MCF 10A (cell line): ENCODE measurements around the gene VAC14. TPM values are rescaled to one million over a fixed set of nuclear protein-coding genes. Genes with fewer than 3 reads are reported as not detected.

ENCODE experiments used
- BruUV-seq: library from RNA; stranded (reverse); fragments of 400-500 nt; replicated peaks from 2 replicates; lab custom pipeline; 2021; lab: Mats Ljungman, UMichigan
- CTCF ChIA-PET: fragments of 300-600 bp; sonication (Branson Sonifier 250); formaldehyde crosslinking; extraction: SDS; loops from one replicate; lab custom pipeline; 2021; ENCODE audit warnings: antibody characterized with exemption, inconsistent platforms; lab: Yijun Ruan, JAX
- POLR2A ChIA-PET: fragments of 300-600, 350-650 bp; sonication (Branson Sonifier 250); formaldehyde crosslinking; extraction: SDS; loops from one replicate; lab custom pipeline; 2020; ENCODE audit warnings: antibody characterized with exemption, inconsistent platforms; lab: Yijun Ruan, JAX
- DNase-seq: peaks from one replicate; pipeline ENCODE4 v3.0.0-alpha.2; 2018; ENCODE audit not compliant: unreplicated experiment
- H3K27ac Mint-ChIP-seq: one replicate; pipeline ENCODE4 v1.8.0; 2022; ENCODE audit warnings: mild to moderate bottlenecking, low read depth, mixed read lengths; ENCODE audit not compliant: unreplicated experiment
- H3K27me3 Mint-ChIP-seq: one replicate; pipeline ENCODE4 v1.8.0; 2022; ENCODE audit warnings: mixed read lengths; ENCODE audit not compliant: insufficient read depth, unreplicated experiment
- H3K36me3 Mint-ChIP-seq: one replicate; pipeline ENCODE4 v1.8.0; 2022; ENCODE audit warnings: mild to moderate bottlenecking, moderate library complexity, mixed read lengths; ENCODE audit not compliant: insufficient read depth, unreplicated experiment
- H3K4me1 Mint-ChIP-seq: one replicate; pipeline ENCODE4 v1.8.0; 2022; ENCODE audit warnings: mixed read lengths; ENCODE audit not compliant: insufficient read depth, unreplicated experiment
- H3K4me3 Mint-ChIP-seq: one replicate; pipeline ENCODE4 v1.8.0; 2022; ENCODE audit warnings: mild to moderate bottlenecking, moderate library complexity, mixed read lengths; ENCODE audit not compliant: unreplicated experiment
- H3K9me3 Mint-ChIP-seq: one replicate; pipeline ENCODE4 v1.8.0; 2022; ENCODE audit warnings: mixed read lengths; ENCODE audit not compliant: unreplicated experiment
- intact Hi-C: fragments of 100-400 bp; cut with micrococcal nuclease; formaldehyde crosslinking; loops from 2 replicates; pipeline ENCODE4 v1.14.1; 2022
- total RNA-seq: library from RNA; stranded (reverse); gene quantifications from 2 replicates; pipeline ENCODE4 v1.2.3, GENCODE V29; 2022
- TF ChIP-seq, protein P1 (sequence below): fragments of 200-600 bp; IDR thresholded peaks from one replicate; pipeline ENCODE4 v1.8.0; 2022; ENCODE audit warnings: antibody characterized with exemption, mild to moderate bottlenecking; ENCODE audit not compliant: unreplicated experiment

Gene VAC14
- total RNA-seq, 1 experiment from 2014 or later = 25.5 TPM

DNA sequence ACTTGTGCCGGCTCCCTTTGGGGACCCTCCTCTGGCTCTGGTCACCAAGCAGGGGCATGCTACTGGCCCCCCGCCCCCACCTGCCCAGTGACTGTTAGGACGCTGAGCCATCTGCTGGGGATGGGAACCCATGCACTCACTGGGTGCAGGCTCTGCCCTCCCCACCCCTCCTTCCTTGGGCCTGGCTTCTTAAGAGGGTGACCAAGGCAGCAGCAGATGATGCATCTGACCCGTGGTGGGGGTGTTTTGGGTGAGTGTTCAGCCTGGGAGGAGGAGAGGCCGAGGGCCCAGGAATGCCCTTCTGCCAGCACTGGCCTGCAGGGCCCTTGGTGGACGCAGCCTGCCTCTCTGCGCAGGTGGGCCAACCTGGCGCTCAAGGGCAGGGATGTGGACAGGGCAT lies 95.9 kb downstream of the VAC14 start:
- no peak overlapping the region for H3K27ac Mint-ChIP-seq
- ChIA-PET POLR2A (interaction anchor here (1.4 kb wide), 1 partner anchor 10 kb away, joined by 7 read pairs; no protein-coding TSS in a partner anchor), CTCF (interaction anchor here (0.7 kb wide), 1 partner anchor 66 kb away, joined by 5 read pairs; no protein-coding TSS in a partner anchor)
- no peaks in the 10 kb centered on the region for H3K36me3 Mint-ChIP-seq
- TF ChIP-seq, protein P1, sequence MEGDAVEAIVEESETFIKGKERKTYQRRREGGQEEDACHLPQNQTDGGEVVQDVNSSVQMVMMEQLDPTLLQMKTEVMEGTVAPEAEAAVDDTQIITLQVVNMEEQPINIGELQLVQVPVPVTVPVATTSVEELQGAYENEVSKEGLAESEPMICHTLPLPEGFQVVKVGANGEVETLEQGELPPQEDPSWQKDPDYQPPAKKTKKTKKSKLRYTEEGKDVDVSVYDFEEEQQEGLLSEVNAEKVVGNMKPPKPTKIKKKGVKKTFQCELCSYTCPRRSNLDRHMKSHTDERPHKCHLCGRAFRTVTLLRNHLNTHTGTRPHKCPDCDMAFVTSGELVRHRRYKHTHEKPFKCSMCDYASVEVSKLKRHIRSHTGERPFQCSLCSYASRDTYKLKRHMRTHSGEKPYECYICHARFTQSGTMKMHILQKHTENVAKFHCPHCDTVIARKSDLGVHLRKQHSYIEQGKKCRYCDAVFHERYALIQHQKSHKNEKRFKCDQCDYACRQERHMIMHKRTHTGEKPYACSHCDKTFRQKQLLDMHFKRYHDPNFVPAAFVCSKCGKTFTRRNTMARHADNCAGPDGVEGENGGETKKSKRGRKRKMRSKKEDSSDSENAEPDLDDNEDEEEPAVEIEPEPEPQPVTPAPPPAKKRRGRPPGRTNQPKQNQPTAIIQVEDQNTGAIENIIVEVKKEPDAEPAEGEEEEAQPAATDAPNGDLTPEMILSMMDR = no peak
- H3K4me1 Mint-ChIP-seq = peaks cover 33% of the 10 kb centered on the region
- BruUV-seq = no TSS peak
- intact Hi-C loops = no loop called here
- no peaks in the 10 kb centered on the region for H3K9me3 Mint-ChIP-seq
- no peak for DNase-seq
- no peak overlapping the region for H3K4me3 Mint-ChIP-seq
- H3K27me3 Mint-ChIP-seq = no peaks in the 10 kb centered on the region

GRCh38 chr16:70704586-70704985 lies 96.4 kb downstream of the VAC14 start:
- Mint-ChIP-seq H3K4me3 (no peak overlapping the region), H3K27me3 (no peaks in the 10 kb centered on the region), H3K9me3 (no peaks in the 10 kb centered on the region), H3K4me1 (peaks cover 33% of the 10 kb centered on the region), H3K27ac (no peak overlapping the region), H3K36me3 (no peaks in the 10 kb centered on the region)
- ChIA-PET CTCF (interaction anchor here (0.7 kb wide), 1 partner anchor 67 kb away, joined by 5 read pairs; no protein-coding TSS in a partner anchor), POLR2A (no interaction called here)
- TF ChIP-seq, protein P1 = no peak
- intact Hi-C loops = no loop called here
- no peak for DNase-seq
- BruUV-seq = no TSS peak

- no peaks in the 10 kb centered on the region for H3K36me3 Mint-ChIP-seq
- H3K9me3 Mint-ChIP-seq = no peaks in the 10 kb centered on the region
- DNase-seq = no peak
- no peak overlapping the region for H3K4me3 Mint-ChIP-seq
- ChIA-PET CTCF (no interaction called here), POLR2A (no interaction called here)
- intact Hi-C loops = no loop called here
- no TSS peak for BruUV-seq
- no peak overlapping the region for H3K27ac Mint-ChIP-seq
- H3K4me1 Mint-ChIP-seq = peaks cover 38% of the 10 kb centered on the region
- TF ChIP-seq, protein P1 = no peak
- no peaks in the 10 kb centered on the region for H3K27me3 Mint-ChIP-seq
These were observed 97.0 kb downstream of the VAC14 start for GRCh38 chr16:70703835-70704381.

DNA sequence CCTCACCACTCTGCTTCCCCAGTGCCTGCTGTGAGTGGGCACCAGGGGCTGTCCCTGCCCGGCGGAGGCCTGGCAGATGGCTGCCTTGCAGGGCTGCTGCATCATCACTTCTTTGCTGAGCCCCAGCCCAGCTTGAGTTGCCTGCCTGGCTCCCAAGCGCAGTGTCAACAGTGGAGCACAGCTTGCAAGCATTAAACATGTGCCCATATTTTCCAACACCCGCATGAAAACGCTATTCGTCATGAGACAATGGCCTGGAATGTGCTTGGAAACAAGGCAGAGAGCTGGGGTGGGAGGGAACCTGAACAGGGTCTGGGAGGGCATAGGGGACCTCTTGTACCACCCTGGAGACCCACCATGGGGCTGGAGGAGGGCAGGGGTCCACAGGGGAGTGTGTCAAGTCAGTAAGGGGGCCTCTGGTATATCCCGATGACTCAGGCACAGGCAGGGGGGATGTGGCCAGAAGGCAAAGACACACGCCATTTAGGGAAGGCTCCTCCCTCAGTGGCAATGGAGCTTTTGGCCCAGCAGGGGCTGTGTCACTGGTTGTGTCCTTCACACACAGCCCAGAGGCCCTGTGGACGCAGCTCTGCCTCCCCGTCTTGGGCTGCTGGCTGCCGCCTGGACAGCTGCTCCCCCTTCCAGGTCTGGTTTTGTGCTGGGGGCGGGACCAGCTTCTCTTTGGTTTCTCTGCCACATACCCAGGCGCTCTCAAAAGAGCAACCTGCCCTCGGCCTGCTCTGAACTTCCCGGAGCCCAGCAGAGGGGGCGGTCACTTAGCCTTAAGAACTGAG lies 97.7 kb downstream of the VAC14 start:
- TF ChIP-seq, protein P1 = no peak
- H3K27ac Mint-ChIP-seq = no peak overlapping the region
- ChIA-PET CTCF (interaction anchor here (1.2 to 2.0 kb wide), 3 partner anchors 12 to 69 kb away, joined by 3 to 10 read pairs (median 8); no protein-coding TSS in a partner anchor), POLR2A (interaction anchor here (0.7 to 3.9 kb wide), 2 partner anchors 12 to 1011 kb away, joined by 4 to 18 read pairs; no protein-coding TSS in a partner anchor)
- no peak for DNase-seq
- BruUV-seq = no TSS peak
- H3K27me3 Mint-ChIP-seq = no peaks in the 10 kb centered on the region
- peaks cover 39% of the 10 kb centered on the region for H3K4me1 Mint-ChIP-seq
- no peak overlapping the region for H3K4me3 Mint-ChIP-seq
- H3K36me3 Mint-ChIP-seq = no peaks in the 10 kb centered on the region
- intact Hi-C loops = no loop called here
- H3K9me3 Mint-ChIP-seq = no peaks in the 10 kb centered on the region
